CD4-positive, alpha-beta T cell treated with Interferon gamma for 1 hour (primary cell): ENCODE data around the gene NR3C2.

Experiments
- DNase-seq: peaks from one replicate; pipeline ENCODE4 v3.0.0-alpha.2; 2020

NR3C2 gene

DNA sequence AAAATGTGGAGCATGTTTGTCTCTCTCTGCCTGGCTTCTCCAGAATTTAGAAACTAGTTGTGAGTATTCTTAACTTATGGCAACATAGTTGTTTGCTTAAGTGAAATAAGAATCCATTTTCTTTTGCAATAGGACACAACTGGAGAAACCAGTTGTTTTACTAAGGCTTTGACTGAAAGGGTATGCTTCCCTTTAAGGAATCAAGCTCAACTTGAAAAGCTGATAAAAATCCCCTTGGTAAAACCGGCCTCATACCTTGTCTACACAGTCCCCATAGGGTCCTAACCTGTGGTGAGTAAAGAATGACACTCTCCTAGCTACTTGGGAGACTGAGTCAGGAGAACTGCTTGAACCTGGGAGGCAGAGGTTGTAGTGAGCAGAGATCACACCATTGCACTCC, 139.8 kb downstream of the NR3C2 start:
- DNase-seq: no peak

DNA sequence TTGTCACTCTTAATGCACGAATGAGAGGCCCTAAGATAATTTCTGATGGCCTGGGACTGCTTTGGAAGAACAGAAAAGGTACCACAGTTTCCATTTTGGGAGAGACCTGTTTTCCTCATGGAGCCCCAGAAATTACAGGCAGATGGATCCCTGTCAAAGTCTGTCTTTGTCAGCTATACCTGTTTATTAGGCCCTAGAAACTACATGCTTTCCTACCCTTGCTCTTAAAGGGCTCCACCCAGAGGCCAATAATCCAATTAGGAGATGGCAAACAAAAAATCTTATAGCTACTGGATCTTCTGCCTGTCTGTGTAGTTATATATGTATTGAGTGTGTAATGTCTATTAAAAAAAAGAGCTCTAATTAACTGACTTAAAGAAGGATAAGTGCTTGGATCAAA, 141.3 kb downstream of the NR3C2 start:
- DNase-seq: no peak

DNA sequence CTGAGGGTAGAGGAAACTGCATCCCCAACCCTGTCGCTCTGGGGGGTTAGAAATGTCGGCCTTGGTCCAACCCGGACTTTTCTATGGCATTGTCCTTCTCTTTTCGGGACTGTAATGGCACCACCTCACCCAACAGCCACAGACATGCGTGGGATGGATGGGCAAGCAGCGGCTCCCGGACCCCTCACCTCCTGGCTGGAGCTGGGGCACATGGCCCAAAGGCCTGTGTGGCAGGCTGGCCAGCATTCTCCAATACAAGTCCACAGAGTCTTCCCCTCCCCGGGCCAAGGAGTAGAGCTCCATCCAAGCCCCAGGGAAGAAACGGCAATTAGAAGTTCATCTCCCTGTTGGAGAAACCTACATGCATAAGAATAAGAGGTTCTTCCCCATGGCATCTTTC, 142.9 kb downstream of the NR3C2 start:
- DNase-seq: no peak

DNA sequence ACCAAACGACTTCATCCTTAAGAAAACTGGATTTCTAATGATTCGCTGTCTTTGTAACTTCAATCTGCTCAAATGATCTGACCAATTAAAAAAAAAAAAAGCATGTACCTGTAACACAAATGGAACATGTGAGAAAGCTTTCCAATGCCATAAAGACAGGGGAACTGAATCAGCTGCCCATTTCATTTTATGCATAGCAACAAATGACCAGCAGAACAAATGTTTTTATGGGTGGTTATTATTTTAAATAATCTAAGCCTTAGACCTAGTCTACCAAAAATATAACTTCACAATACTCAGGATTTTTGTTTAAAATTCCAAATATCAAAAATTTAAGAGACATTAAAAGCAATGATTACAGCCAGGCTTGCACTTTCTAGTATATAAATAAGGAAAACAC, 145.7 kb downstream of the NR3C2 start:
- no peak for DNase-seq

DNA sequence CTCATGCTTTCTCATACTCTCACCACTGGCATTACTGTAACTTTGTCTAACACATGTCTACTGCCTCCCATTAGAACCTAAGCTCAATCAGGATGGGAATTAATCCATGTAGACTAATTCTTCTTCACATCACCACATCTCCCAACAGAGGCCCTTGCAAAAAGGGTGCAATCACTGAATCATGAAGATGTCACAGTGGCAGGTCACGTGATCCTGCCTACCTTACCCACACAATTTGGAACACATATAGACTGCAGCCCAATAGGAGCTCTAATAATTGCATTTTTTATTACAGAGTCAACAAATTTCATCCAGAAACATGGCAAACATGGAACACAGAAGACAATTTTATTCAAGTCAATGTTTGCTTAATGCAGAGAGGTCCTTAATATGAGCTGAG, 146.6 kb downstream of the NR3C2 start:
- no peak for DNase-seq

DNA sequence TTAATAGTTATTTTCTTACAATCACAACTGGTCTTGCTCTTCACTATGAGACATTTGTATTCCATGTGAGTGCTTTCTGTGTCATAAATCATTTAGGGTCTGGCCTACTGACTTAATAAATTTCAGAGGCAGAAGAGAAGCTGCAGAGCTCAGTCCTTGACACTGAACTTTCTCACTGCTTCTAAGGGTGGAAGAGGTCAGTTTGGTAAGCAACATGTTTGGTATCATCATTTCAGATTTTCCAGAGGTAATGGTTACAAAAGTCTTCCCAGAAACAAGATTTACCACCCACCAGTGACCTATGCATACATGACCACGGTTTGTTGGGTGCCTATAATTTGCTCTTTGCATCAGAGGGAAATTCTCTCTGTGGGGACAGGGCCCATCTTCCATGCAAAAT, 148.6 kb downstream of the NR3C2 start:
- no peak for DNase-seq

DNA sequence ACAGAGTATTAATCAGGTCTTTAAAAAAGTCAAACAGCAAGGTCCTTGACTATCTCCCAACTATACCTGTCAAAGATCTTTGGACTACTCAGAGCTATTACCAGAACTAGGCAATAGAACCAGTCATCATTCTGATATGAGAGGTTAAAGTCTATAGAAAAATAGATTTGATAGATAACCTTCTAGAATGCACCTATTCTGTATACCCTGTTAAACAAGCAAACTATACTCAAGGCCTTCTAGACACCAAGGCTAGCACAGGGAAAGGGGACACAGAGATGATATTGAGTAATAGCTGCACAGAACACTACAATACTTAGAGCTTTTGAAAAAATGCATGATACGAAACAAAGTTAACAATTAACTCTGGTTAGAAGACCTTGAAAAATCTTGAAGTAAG, 149.5 kb downstream of the NR3C2 start:
- DNase-seq: no peak

DNA sequence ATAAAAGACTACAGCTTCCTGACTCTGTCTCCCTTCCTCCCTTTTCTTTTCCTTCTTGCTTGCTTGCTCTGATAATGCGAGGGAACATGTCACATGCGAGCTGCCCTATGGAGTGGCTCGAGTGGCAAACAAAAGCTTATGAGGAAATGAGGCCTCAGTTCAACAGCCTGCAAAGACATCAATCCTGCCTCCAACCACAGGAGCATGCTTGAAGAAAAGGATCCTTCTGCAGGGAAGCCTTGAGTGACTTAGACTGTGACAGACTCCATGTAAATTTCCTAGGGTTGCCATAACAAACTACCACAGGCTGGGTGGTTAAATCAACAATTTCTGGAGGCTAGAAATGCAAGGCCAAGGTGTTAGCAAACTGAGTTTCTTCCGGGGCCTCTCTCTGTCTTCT, 152.5 kb downstream of the NR3C2 start:
- DNase-seq: no peak

DNA sequence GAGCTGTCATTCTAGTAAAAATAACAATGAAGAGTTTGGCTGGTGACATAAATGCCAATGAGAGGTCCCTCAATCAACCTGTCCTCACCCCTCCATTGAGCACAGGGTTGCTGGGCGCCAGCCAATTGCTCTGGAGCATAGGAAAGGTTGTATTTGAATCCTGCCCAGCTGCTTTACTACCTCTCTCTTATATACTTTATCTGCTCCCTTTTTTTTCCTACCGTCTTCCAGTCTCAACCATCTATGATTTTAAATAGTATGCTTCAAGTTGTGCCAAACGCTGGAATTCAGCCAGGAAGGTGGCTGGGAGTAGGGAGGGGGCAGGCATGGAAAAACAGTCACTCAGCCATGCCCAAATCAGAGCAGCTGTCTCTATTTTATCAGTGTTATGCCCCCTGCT, 153.8 kb downstream of the NR3C2 start:
- DNase-seq: no peak

DNA sequence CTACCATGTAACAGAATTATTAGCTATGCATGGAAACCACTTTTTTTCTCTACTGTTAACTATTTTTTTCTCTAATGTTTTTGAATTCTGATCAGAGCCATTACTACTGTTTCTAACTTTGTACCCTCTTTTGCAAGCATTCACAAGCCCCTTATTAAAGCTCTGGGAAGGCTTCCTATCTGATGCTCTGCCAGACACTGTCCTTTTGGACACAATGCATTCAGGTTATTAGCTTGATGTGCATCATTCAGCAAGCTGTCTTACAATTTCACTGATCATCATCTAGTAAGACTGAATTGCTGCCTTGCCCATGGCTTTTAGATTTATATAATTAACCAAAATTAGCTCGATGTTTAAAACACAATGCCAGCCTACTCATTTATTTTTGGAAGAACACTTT, 155.1 kb downstream of the NR3C2 start:
- no peak for DNase-seq

DNA sequence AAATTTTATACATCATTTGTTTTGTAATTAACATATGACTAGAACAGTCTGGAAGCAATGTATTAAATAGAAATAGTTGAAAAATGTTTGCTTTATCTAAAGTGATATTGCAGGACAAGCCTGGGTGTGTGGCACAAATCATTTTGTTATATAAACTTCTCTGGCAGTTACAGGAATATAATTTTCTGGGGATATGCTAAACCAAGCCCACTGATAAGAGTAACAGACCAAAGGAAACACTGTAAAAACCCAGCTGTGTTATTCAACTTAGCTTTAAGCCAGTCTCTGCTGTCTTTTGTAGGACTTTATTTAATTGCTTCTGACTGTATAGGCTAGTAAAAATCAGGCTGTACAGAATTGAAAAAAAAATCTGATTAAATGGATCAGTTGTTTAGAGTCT, 156.2 kb downstream of the NR3C2 start:
- DNase-seq: no peak

DNA sequence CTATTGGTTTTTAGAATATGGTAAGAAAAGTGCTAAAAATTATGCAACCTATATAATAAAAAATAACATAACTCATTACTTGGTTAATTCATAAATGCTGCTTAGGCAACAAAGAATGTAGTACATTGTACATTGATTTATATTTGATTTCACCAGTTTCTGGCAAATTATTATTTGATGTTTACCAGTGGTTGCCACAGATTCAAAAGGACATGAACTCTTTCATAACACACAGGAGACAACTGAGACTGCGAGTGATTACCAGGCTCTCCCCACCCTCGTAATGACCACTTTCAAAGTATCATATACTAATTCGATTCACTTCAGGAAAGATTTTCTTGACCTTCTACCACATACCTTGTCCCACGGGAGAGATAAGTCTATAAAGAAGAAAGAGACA, 158.5 kb downstream of the NR3C2 start:
- DNase-seq: no peak

DNA sequence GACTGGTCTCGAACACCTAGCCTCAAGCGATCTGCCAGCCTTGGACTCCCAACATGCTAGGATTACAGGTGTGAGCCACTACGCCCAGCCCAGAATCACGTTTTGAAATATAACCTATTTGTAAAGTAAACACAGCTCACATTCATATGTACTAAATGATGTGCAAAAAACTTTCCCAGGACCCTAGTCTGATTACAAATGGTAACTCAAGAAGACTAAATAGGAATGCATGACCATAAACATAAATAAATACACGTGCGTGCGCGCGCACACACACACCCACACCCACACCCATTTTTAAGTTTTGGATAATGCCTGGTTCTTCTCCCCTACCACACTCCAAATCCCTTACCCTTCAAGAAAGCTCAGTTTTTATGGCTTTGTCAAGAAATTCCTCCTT, 163.9 kb downstream of the NR3C2 start:
- DNase-seq: no peak

DNA sequence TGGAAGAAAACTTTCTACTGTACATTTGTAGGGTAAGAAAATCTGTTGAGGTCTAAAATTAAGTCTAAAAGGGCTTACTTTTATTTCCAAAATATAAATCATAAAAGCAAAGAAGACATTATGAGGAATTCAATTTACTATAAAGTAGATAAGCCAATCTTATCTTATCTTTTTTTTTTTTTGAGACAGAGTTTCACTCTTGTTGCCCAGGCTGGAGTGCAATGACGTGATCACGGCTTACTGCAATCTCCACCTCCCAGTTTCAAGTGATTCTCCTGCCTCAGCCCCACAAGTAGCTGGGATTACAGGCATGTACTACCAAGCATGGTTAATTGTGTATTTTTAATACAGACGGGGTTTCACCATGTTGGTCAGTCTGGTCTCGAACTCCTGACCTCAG, 166.9 kb downstream of the NR3C2 start:
- DNase-seq: no peak

DNA sequence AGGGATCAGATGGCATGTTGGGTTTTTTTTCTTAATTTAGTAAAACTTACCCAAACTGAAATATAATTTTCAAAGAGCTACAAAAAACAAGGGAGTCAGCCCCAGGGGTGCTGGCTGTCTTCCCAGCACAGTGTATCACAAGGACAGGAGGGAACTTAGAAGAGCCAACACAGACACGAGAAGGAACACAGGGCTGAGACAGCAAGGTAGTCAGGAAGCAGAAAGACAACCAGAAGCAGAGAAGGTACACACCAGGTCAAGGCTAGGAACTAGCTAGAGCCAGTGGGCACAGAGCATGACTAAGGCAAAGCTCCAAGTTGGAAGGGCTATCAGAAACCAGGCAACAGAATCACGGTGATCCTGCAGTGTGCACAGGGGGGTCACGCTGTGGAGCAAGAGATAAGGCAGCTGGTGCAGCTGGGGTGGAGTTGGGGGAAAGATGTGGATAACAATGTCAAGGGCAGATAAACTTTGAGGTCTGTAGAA, 168.7 kb downstream of the NR3C2 start:
- DNase-seq: no peak

DNA sequence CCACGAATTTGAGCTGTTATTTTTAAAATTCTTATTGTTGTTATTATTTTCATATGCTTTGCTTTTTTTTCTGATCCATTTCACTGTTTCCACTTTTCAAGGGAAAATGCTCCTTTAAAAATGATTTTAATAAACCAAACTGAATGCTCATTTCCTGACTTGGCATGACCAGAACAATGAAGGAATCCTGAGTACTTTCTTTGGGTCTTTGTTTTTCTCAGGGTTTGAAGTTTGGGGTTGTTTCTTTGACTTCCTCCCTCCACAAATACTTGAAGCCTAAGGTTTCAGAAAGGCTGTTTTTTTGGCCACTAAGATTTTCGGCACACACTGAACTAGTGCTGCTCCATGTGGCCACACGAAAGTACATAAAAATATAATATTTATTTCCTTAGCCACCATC, 171.0 kb downstream of the NR3C2 start:
- DNase-seq: no peak

DNA sequence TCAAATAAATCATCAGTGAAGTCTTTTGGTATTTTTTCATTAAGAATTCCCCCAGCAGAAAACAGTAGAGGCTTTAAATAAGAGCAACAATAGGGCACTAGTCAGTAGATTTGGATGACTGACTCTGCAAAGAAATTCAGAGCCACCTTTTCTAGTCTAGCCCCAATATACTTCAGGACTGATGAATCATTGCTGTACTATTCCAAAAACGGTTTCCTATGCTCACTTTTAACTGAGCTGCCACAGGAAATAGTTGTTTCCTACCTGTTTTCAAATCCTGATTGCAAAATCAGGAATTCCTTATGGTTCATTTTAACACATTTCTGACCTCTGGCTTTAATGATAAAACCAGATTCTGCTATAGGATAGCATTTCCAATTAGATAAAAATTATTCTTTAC, 171.6 kb downstream of the NR3C2 start:
- no peak for DNase-seq

DNA sequence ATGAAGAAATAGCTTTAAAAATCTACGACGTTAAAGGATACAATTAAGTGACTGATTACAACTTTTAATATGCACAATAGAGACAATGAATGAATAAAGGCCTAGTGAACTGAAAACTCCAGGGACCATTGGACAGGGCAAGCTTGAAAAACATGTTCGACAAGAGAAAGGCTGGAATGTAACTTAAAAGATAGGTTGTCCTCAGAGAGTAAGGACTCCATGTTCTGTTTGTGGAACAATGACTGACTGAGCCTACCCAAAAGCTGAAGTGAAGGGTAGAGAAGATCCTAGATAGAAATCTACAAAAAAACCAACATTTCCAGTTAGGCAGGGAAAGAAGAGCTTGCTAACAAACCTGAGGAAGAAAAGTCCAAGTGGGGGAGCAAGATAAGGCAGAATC, 173.4 kb downstream of the NR3C2 start:
- DNase-seq: no peak

DNA sequence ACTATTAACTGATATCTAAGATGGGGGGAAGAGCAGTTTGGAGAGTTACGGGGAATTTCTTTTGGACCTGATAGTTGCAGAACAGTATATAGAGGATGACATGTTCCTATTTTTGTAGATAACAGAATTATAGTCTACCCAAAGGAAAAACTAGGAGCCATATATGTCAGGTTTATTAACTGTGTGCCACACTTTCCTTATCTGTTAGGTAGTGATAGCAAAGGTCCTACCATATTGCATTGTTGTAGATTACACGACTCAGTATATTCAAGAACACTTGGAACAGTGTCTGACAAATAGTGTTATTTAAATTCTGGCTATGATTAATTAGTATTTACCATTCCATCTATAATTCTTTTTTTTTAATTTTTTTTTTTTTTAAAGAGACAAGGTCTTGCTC, 175.3 kb downstream of the NR3C2 start:
- DNase-seq: no peak

DNA sequence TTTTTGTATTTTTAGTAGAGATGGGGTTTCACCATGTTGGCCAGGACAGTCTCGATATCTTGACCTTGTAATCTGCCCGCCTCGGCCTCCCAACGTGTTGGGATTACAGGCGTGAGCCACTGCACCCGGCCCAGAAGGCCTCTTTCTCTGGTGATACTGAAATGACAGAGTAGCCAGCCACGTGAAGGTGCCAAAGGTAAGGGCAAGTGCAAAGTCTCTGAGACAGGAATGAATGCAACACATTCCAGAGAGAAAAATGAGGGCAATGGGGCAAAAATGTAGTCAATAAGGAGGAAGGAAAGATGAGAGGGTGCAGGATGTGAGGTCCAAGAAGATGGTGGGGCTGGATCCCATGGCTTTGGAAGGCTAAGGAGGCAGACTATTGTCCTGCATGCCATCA, 176.0 kb downstream of the NR3C2 start:
- DNase-seq: no peak

DNA sequence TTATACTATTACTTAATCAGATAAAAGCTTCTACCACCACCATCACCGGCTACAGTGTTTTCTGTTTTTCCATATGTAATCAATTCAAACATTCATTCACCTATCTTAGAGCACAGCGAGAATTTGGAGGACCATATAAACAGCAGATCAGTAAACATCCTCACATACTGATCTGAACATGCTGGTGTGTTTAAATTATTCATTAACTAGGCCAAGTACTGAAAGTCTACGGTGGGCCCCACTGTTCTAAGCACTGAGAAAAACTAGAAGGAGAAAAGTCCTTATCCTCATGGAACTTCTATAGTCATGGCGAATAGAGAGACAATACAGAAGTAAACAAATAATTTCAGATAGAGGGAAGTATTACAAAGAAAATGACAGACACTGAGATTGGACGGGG, 176.6 kb downstream of the NR3C2 start:
- no peak for DNase-seq

DNA sequence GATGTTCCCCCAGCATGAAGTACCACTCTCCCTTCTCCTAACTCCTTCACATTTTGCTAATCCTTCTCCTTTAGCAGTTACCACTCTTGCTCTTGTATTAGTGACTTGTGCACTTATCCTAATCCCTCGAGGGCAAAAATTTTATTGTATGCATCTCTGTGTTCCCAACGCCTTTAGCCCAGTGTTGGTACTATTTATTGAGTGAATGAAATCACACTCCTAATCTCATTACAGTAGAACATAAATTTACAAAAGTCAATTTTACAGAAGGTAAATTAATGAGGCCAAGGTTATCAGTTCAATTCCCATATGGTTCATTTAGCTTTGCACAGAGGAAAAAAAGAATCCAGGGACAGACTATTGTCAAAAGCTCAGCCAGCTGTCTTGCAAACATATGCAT, 178.4 kb downstream of the NR3C2 start:
- no peak for DNase-seq

DNA sequence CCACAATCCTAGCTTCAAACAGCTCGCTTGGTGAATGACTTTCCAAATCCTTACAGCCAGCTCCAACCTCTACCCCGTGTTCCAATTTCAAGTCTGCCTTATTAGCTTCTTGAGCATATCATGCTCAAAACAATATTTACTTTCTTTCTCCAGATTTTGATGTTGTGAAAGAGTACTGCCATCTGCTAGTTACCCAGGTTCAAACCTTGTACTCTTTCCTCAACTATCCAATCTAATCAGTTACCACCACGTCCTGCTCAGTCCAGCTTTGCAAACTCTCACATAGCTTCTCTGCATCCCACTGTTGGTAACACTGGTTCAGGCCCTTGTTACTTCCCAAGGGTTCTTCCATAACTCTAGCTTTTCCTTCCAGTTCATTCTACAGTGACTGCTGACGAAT, 179.1 kb downstream of the NR3C2 start:
- DNase-seq: no peak

DNA sequence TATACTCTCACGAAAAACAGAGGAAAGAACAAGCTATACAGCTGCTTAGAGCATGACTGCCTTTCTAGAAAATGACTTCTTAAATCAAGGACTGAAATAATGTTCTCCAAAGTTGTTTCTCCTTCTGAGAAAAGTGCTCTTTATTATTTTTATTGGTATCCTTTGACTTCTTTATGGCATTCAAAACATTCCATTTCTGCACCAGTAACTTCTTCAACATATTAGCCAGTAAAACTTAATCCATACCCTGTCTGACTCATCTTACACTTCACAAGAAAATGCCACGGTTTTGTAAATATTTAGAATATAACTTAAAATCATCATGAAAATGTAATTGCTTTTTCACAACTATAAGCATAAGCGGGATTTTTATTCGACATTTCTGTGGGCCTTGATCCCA, 180.4 kb downstream of the NR3C2 start:
- no peak for DNase-seq

DNA sequence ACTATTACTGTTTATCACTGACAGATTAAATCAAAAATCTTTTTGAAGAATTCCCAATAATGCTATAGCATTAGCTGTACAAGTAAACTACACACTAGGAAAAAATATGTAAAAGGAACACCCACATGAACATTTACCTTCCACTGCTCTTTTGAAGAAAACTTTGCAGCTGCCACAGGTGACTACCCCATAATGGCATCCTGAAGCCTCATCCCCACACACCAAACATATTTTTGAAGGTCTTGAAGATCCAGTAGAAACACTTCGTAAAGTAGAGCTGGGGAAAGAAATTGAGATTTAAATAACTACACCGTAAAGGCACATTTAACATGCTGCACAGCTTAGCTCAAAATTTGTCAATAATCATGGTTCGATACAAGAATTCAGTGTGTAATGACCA, 182.4 kb downstream of the NR3C2 start:
- no peak for DNase-seq

DNA sequence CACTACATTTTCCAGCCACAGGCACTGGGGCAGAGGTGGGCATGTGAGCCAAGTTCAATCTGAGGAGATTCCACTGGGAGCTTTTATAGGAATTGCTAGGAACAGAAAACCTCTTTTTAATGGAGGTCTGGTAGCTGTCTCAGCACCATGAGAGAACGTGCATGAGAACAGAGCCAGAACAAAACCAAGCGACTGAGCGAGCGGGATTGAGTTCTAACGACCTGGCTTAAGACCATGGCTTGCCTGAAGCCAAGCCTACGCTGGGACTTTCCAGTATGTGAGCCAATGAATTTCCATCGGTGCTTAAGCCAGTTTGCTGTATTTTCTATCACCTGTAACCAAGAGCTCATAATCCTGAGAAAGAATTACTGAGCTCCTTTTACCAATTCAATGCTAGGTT, 183.7 kb downstream of the NR3C2 start:
- no peak for DNase-seq
